Neural progenitor cell (in vitro differentiated cells): ENCODE data around the gene ARID5A. TPM values are rescaled to one million over a fixed set of nuclear protein-coding genes. Genes with fewer than 3 reads are reported as not detected.

Experiments used
- DNase-seq: peaks from one replicate; pipeline ENCODE4 v3.0.0-alpha.2; 2016; ENCODE audit warnings: low spot score
- H2AFZ ChIP-seq: fragments of 200-600 bp; sonication (generic); replicated peaks from 2 replicates; pipeline ENCODE4 v1.6.1; 2016; ENCODE audit warnings: antibody characterized with exemption
- H3F3A ChIP-seq: fragments of 200-600 bp; sonication (generic); 2 replicates; pipeline ENCODE4 v1.6.1; 2016; ENCODE audit warnings: antibody characterized with exemption, low read depth
- H3K27ac ChIP-seq: fragments of 200-600 bp; sonication (generic); 2 replicates; pipeline ENCODE4 v1.5.1; 2016; ENCODE audit warnings: mild to moderate bottlenecking
- H3K27me3 ChIP-seq: fragments of 200-600 bp; sonication (generic); 2 replicates; pipeline ENCODE4 v1.6.1; 2016; ENCODE audit warnings: mild to moderate bottlenecking, moderate library complexity
- H3K36me3 ChIP-seq: fragments of 200-600 bp; sonication (generic); 2 replicates; pipeline ENCODE4 v1.5.1; 2016
- H3K4me1 ChIP-seq: fragments of 200-600 bp; sonication (generic); 2 replicates; pipeline ENCODE4 v1.6.1; 2016; ENCODE audit warnings: mixed run types
- H3K4me2 ChIP-seq: fragments of 200-600 bp; sonication (generic); 2 replicates; pipeline ENCODE4 v1.6.1; 2016
- H3K4me3 ChIP-seq: fragments of 200-600 bp; sonication (generic); 2 replicates; pipeline ENCODE4 v1.5.1; 2016
- H3K79me2 ChIP-seq: fragments of 200-600 bp; sonication (generic); 2 replicates; pipeline ENCODE4 v1.6.1; 2016; ENCODE audit warnings: low read depth
- H3K9ac ChIP-seq: fragments of 200-600 bp; sonication (generic); 2 replicates; pipeline ENCODE4 v1.6.1; 2016
- H3K9me3 ChIP-seq: fragments of 200-600 bp; sonication (generic); 2 replicates; pipeline ENCODE4 v1.5.1; 2016; ENCODE audit warnings: low read depth
- H4K20me1 ChIP-seq: fragments of 200-600 bp; sonication (generic); 2 replicates; pipeline ENCODE4 v1.6.1; 2016; ENCODE audit warnings: low read depth
- H3K27ac Mint-ChIP-seq: 3 replicates; pipeline ENCODE4 v1.8.0; 2021; ENCODE audit warnings: mixed read lengths
- H3K27me3 Mint-ChIP-seq: 2 replicates; pipeline ENCODE4 v1.8.0; 2022; ENCODE audit warnings: low read depth, mild to moderate bottlenecking, inconsistent platforms, moderate library complexity, mixed read lengths; ENCODE audit not compliant: insufficient read depth
- H3K36me3 Mint-ChIP-seq: 3 replicates; pipeline ENCODE4 v1.8.0; 2021; ENCODE audit warnings: mixed read lengths
- H3K4me1 Mint-ChIP-seq: 3 replicates; pipeline ENCODE4 v1.8.0; 2021; ENCODE audit warnings: mixed read lengths
- H3K4me3 Mint-ChIP-seq: 3 replicates; pipeline ENCODE4 v1.8.0; 2021; ENCODE audit warnings: mild to moderate bottlenecking, moderate library complexity, mixed read lengths
- H3K9me3 Mint-ChIP-seq: 3 replicates; pipeline ENCODE4 v1.8.0; 2020; ENCODE audit warnings: mixed read lengths
- CTCF ChIP-seq: fragments of 200-600 bp; sonication (generic); IDR thresholded peaks from 2 replicates; pipeline ENCODE4 v1.5.1; 2017; ENCODE audit warnings: antibody characterized with exemption, mild to moderate bottlenecking
- EZH2 ChIP-seq: fragments of 200-600 bp; sonication (generic); IDR thresholded peaks from 2 replicates; pipeline ENCODE4 v1.6.1; 2017; ENCODE audit warnings: antibody characterized with exemption, mild to moderate bottlenecking, moderate library complexity
- EZH2phosphoT487 ChIP-seq: fragments of 200-600 bp; sonication (generic); IDR thresholded peaks from 2 replicates; pipeline ENCODE4 v1.6.1; 2017; ENCODE audit warnings: antibody characterized with exemption
- total RNA-seq: library from RNA; depleted of rRNA; stranded (reverse); fragments of >200 nt; gene quantifications from 2 replicates; pipeline ENCODE4 v1.2.3, GENCODE V29; 2015; ENCODE audit warnings: low replicate concordance

Gene ARID5A
- total RNA-seq, 1 donor from 2014 or later = 0.75 TPM

DNA sequence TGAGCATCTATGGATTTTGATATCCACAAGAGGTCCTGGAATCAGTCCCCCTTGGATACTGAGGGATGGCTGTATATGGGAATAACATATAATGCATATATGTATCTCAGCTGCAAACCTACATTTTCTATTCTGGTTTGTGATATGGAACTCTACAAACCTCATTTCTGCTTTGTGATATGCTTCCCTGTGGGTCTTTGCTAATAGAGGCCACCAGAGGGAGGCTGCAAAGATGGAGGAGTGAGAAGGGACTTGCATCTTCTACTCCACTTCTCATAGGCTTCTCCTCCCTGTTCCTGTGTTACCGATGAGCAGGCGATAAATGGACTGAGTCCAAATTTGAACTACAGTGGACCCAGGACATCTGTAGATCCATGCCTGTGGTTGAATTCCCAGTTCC is 37.8 kb downstream of the ARID5A start:
- H3K36me3 ChIP-seq = no peaks in the 10 kb centered on the region
- no peaks in the 10 kb centered on the region for H3K4me1 ChIP-seq
- no peaks in the 10 kb centered on the region for H3K27me3 ChIP-seq
- Mint-ChIP-seq H3K27me3 (peaks cover 6% of the 10 kb centered on the region), H3K4me1 (no peaks in the 10 kb centered on the region), H3K36me3 (no peaks in the 10 kb centered on the region), H3K27ac (no peak overlapping the region), H3K9me3 (no peaks in the 10 kb centered on the region), H3K4me3 (no peak overlapping the region)
- H4K20me1 ChIP-seq = no peaks in the 10 kb centered on the region
- no peak overlapping the region for H3K9ac ChIP-seq
- H3K4me3 ChIP-seq = no peak overlapping the region
- no peaks in the 10 kb centered on the region for H3F3A ChIP-seq
- no peak overlapping the region for H3K4me2 ChIP-seq
- no peak overlapping the region for H3K27ac ChIP-seq
- DNase-seq = no peak
- H3K79me2 ChIP-seq = no peaks in the 10 kb centered on the region
- TF ChIP-seq EZH2phosphoT487 (no peak), CTCF (no peak), EZH2 (no peak)
- H3K9me3 ChIP-seq = no peaks in the 10 kb centered on the region
- no peak overlapping the region for H2AFZ ChIP-seq

DNA sequence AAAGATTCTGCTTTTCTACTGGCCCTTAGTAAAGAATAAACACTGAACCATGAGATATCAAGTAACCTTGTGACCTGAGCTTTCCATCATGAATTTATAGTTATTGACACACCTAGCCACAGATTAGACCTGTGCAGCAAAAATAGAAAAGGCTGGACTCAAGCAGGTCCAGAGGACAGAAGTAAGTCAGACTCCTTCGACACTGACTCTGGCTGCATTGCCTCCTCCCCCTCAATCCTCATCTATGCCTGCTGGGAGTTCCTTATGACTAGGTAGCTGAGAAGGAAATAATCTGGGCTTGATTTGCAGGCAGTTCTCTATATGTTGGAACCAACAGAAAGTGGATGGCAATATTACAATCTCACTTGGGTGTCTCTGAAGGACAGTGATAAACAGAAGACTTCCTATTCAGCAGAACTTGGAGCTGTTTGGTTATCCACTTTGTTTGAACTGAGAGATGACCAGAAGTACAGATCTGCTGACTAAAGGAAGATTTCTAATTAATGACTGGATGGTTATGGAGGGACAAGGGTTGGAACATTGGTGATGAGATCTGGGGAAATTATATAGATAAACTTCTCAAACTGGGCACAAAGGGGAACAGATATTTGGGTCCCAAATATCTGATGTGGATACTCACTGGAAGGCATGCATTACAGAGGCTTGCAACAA is 39.4 kb downstream of the ARID5A start:
- no peaks in the 10 kb centered on the region for H3K4me1 Mint-ChIP-seq
- H3K4me2 ChIP-seq = no peak overlapping the region

GRCh38 chr2:96577501-96577900 is 40.9 kb downstream of the ARID5A start:
- no peak for DNase-seq
- Histone ChIP-seq H3K4me2 (no peak overlapping the region), H3F3A (no peaks in the 10 kb centered on the region), H3K4me1 (no peaks in the 10 kb centered on the region), H3K9me3 (no peaks in the 10 kb centered on the region), H3K27ac (no peak overlapping the region), H4K20me1 (no peaks in the 10 kb centered on the region), H3K79me2 (no peaks in the 10 kb centered on the region), H3K27me3 (no peaks in the 10 kb centered on the region), H3K36me3 (no peaks in the 10 kb centered on the region), H3K9ac (no peak overlapping the region), H2AFZ (no peak overlapping the region), H3K4me3 (no peak overlapping the region)
- H3K27ac Mint-ChIP-seq = no peak overlapping the region
- no peaks in the 10 kb centered on the region for H3K36me3 Mint-ChIP-seq
- no peaks in the 10 kb centered on the region for H3K9me3 Mint-ChIP-seq
- H3K27me3 Mint-ChIP-seq = peaks cover 6% of the 10 kb centered on the region
- H3K4me3 Mint-ChIP-seq = no peak overlapping the region
- no peaks in the 10 kb centered on the region for H3K4me1 Mint-ChIP-seq
- no peak for TF ChIP-seq CTCF
- no peak for TF ChIP-seq EZH2phosphoT487
- no peak for TF ChIP-seq EZH2

More for the DNA sequence above, 39.4 kb downstream of the ARID5A start:
- Histone ChIP-seq H3F3A (no peaks in the 10 kb centered on the region), H3K27ac (no peak overlapping the region), H3K9me3 (no peaks in the 10 kb centered on the region), H3K9ac (no peak overlapping the region), H4K20me1 (no peaks in the 10 kb centered on the region), H3K79me2 (no peaks in the 10 kb centered on the region), H3K4me1 (no peaks in the 10 kb centered on the region), H3K36me3 (no peaks in the 10 kb centered on the region), H3K27me3 (no peaks in the 10 kb centered on the region), H3K4me3 (no peak overlapping the region), H2AFZ (no peak overlapping the region)
- H3K4me3 Mint-ChIP-seq = no peak overlapping the region
- no peak overlapping the region for H3K27ac Mint-ChIP-seq
- no peaks in the 10 kb centered on the region for H3K36me3 Mint-ChIP-seq
- no peak for DNase-seq
- TF ChIP-seq CTCF = no peak
- no peak for TF ChIP-seq EZH2
- TF ChIP-seq EZH2phosphoT487 = no peak
- H3K9me3 Mint-ChIP-seq = no peaks in the 10 kb centered on the region
- H3K27me3 Mint-ChIP-seq = peaks cover 6% of the 10 kb centered on the region
